Measurements from ENCODE around the gene CD1C.
"Not testable (repeated sequence)": the region's sequence is repeated elsewhere in the genome, so short reads cannot be mapped to it uniquely, and the experiment has no call there.

The CD1C gene

DNA sequence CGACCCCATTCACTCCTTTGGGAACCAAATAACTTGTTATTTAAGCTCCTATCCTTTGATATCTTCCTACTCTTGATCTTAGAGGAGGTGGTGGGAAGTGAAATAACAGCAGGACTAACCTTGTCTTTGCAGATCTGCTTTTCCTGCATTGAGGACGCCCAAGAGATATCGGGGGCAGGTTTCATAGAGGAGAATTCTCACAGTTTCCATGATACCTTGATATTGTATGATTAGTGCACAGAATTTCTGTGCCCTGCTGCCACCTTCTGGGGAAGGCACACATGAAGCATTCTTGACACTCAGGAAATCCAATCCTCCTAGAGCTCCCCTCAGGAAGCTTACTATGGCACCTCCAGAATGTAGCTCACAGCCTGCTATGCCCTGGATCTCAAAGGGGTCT is 40.0 kb downstream of the CD1C start:
- DNase-seq, result no peak

DNA sequence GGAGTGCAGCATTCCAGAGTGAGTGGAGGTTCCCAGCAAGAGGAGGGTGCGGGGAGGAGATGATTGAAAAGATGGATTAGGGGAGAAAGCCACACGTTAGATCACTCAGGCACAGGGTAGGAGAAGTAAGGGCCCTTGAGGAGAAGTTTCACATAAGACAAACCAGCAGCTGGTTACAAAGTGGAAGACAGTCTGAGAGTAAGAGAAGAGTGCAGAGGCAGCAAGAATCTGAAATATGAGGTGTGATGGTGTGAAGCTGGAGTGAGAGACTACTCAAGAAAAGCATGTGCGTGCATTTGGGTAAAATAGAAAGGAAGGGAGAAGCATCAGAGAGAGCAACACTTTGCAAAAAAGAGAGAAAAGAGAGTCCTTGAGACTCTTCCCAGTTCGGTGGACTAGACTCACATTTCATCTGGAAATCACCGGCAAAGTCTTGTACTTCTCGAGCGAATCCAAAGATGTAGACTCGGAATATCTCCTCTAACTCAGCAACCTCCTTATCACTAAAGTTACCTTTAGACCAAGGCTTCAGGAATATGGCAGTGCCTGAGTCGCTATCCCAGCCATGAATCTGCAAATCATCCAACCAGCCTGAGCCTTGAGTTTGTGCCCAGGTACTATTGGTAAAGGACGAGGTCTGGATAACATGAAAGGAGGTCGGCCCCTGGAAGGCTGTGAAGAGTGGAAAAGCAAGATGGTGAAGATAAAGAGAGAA is 40.8 kb downstream of the CD1C start:
- DNase-seq, result no peak

GRCh38 chr1:158331106-158331425 is 41.3 kb downstream of the CD1C start:
- DNase-seq, result no peak

GRCh38 chr1:158331481-158332150 is 41.9 kb downstream of the CD1C start, which contains the start of gene CD1B:
Gene CD1B, minus strand, starts transcription at chr1:158331531. Its CDS starts 108 bp downstream, at chr1:158331423.
- no peak for DNase-seq

- DNase-seq, result no peak
Observed at GRCh38 chr1:158333405-158334155, 43.9 kb downstream of the CD1C start.

DNA sequence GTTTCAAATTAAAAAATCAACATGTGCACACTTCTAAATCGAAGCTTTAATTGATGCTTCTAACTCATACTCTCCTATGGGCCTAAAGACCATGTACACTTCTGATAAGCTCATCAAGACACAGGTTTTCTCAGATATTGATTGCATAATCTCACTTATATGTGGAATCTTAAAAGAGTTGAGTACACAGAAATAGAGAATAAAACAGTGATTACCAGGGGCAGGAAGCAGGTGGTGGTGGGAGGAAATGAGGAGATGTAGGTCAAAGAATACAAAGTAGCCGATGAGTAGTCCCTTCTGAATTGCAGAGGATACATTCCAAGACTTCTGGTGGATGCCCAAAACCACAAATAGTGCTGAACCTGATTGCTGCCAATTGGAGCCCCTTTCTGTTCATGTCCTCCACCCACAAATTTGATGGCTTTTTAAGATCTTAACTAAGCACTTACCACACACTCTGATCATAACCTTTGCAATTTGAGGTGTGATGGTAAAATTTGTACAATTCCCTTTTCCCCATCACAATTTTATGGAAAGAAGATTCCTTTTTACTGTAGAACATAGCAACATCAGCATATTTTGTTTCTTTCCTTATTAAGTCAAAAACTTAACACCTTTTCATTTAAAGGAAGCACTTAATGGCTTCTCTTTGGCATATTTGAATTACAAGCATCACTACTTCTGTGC is 44.9 kb downstream of the CD1C start:
- DNase-seq, result no peak

- DNase-seq, result no peak
Observed at GRCh38 chr1:158335213-158335532, 45.5 kb downstream of the CD1C start.

DNA sequence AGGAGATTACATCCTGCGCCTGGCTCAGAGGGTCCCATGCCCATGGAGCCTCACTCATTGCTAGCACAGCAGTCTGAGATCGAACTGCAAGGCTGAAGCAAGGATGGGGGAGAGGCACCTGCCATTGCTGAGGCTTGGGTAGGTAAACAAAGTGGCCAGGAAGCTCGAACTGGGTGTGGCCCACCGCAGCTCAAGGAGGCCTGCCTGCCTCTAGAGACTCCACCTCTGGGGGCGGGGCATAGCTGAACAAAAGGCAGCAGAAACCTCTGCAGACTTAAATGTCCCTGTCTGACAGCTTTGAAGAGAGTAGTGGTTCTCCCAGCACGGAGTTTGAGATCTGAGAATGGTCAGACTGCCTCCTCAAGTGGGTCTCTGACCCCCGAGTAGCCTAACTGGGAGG is 46.7 kb downstream of the CD1C start:
- not testable (repeated sequence) for DNase-seq

Measured in right hindlimb (tissue), 1 donor.